ENCODE measurements around the gene SF3B5. TPM values are rescaled to one million over a fixed set of nuclear protein-coding genes. Genes with fewer than 3 reads are reported as not detected.
"Not testable (repeated sequence)": the region's sequence is repeated elsewhere in the genome, so short reads cannot be mapped to it uniquely, and the experiment has no call there.

SF3B5 gene
- 100 to 1,000 TPM; 162 to 171 TPM for total RNA-seq

GRCh38 chr6:144095134-144096002, at the start of gene SF3B5:
Gene SF3B5, minus strand, starts transcription at chr6:144095573. Its CDS starts 76 bp downstream, at chr6:144095497.
- peaks cover 25% of the 10 kb centered on the region for H3K4me1 Mint-ChIP-seq (ENCODE audit: low read depth)
- H3K9me3 Mint-ChIP-seq = no peaks in the 10 kb centered on the region
- H3K27ac Mint-ChIP-seq = peak within 1 kb of the TSS; percentile 96
- no peaks in the 10 kb centered on the region for H3K27me3 Mint-ChIP-seq
- peak; percentile 99 for DNase-seq
- ChIA-PET CTCF (interaction anchor here (0.6 to 3.9 kb wide), 3 partner anchors 30 to 441 kb away, joined by 3 to 23 read pairs (median 3); no protein-coding TSS in a partner anchor), POLR2A (interaction anchor here (0.6 to 1.9 kb wide), 9 partner anchors 10 to 304 kb away, joined by 3 to 14 read pairs (median 3); partner anchors contain the start of gene LTV1)
- peaks cover 6% of the 10 kb centered on the region for H3K36me3 Mint-ChIP-seq
- intact Hi-C loops (cut with micrococcal nuclease) = loop anchor here (1.0 to 5.0 kb wide), 11 partner anchors 31 to 584 kb away; partner anchors contain the start of genes FUCA2 and LTV1
- peak within 1 kb of the TSS; percentile 93 for H3K4me3 Mint-ChIP-seq

GRCh38 chr6:144144996-144145395, 49.6 kb upstream of the SF3B5 start:
- no peak overlapping the region for H3K27ac Mint-ChIP-seq
- DNase-seq = no peak
- H3K4me1 Mint-ChIP-seq (ENCODE audit: low read depth) = peaks cover 4% of the 10 kb centered on the region
- H3K36me3 Mint-ChIP-seq = no peaks in the 10 kb centered on the region
- no peak overlapping the region for H3K4me3 Mint-ChIP-seq
- CTCF ChIA-PET = interaction anchor here (0.7 kb wide), 1 partner anchor 336 kb away, joined by 3 read pairs; no protein-coding TSS in a partner anchor
- intact Hi-C loops (cut with micrococcal nuclease) = no loop called here
- H3K27me3 Mint-ChIP-seq = no peaks in the 10 kb centered on the region
- H3K9me3 Mint-ChIP-seq = no peaks in the 10 kb centered on the region
- POLR2A ChIA-PET = no interaction called here

GRCh38 chr6:144143878-144144277, 48.5 kb upstream of the SF3B5 start:
- no peaks in the 10 kb centered on the region for H3K27me3 Mint-ChIP-seq
- H3K4me3 Mint-ChIP-seq = no peak overlapping the region
- no peaks in the 10 kb centered on the region for H3K36me3 Mint-ChIP-seq
- no peaks in the 10 kb centered on the region for H3K9me3 Mint-ChIP-seq
- intact Hi-C loops (cut with micrococcal nuclease) = no loop called here
- no peaks in the 10 kb centered on the region for H3K4me1 Mint-ChIP-seq (ENCODE audit: low read depth)
- DNase-seq = no peak
- ChIA-PET CTCF (no interaction called here), POLR2A (no interaction called here)
- H3K27ac Mint-ChIP-seq = no peak overlapping the region

GRCh38 chr6:144143106-144143505, 47.7 kb upstream of the SF3B5 start:
- no peaks in the 10 kb centered on the region for H3K27me3 Mint-ChIP-seq
- no peaks in the 10 kb centered on the region for H3K36me3 Mint-ChIP-seq
- H3K4me1 Mint-ChIP-seq (ENCODE audit: low read depth) = no peaks in the 10 kb centered on the region
- no peak overlapping the region for H3K4me3 Mint-ChIP-seq
- intact Hi-C loops (cut with micrococcal nuclease) = no loop called here
- no peak for DNase-seq
- no peak overlapping the region for H3K27ac Mint-ChIP-seq
- no peaks in the 10 kb centered on the region for H3K9me3 Mint-ChIP-seq
- CTCF ChIA-PET = no interaction called here
- POLR2A ChIA-PET = no interaction called here

GRCh38 chr6:144141470-144141869, 46.1 kb upstream of the SF3B5 start:
- Mint-ChIP-seq H3K9me3 (no peaks in the 10 kb centered on the region), H3K27me3 (peaks cover under 1% of the 10 kb centered on the region), H3K4me3 (no peak overlapping the region), H3K36me3 (no peaks in the 10 kb centered on the region), H3K27ac (no peak overlapping the region), H3K4me1 (ENCODE audit: low read depth) (no peaks in the 10 kb centered on the region)
- ChIA-PET POLR2A (no interaction called here), CTCF (no interaction called here)
- intact Hi-C loops (cut with micrococcal nuclease) = no loop called here
- DNase-seq = no peak

- H3K27ac Mint-ChIP-seq = no peak overlapping the region
- peaks cover 3% of the 10 kb centered on the region for H3K27me3 Mint-ChIP-seq
- CTCF ChIA-PET = no interaction called here
- no peaks in the 10 kb centered on the region for H3K36me3 Mint-ChIP-seq
- DNase-seq = no peak
- intact Hi-C loops (cut with micrococcal nuclease) = no loop called here
- no peaks in the 10 kb centered on the region for H3K4me1 Mint-ChIP-seq (ENCODE audit: low read depth)
- POLR2A ChIA-PET = no interaction called here
- H3K9me3 Mint-ChIP-seq = no peaks in the 10 kb centered on the region
- no peak overlapping the region for H3K4me3 Mint-ChIP-seq
Measured at GRCh38 chr6:144140867-144141266, 45.5 kb upstream of the SF3B5 start.

GRCh38 chr6:144139817-144140216, 44.4 kb upstream of the SF3B5 start:
- no peak overlapping the region for H3K27ac Mint-ChIP-seq
- H3K36me3 Mint-ChIP-seq = no peaks in the 10 kb centered on the region
- intact Hi-C loops (cut with micrococcal nuclease) = loop anchor here (10.0 kb wide), 1 partner anchor 515 kb away; no protein-coding TSS in a partner anchor
- POLR2A ChIA-PET = no interaction called here
- no peaks in the 10 kb centered on the region for H3K9me3 Mint-ChIP-seq
- no peak overlapping the region for H3K4me3 Mint-ChIP-seq
- H3K27me3 Mint-ChIP-seq = peaks cover 3% of the 10 kb centered on the region
- no peak for DNase-seq
- no peaks in the 10 kb centered on the region for H3K4me1 Mint-ChIP-seq (ENCODE audit: low read depth)
- CTCF ChIA-PET = interaction anchor here (0.6 kb wide), 1 partner anchor 16 kb away, joined by 3 read pairs; no protein-coding TSS in a partner anchor

GRCh38 chr6:144138542-144138941, 43.2 kb upstream of the SF3B5 start:
- POLR2A ChIA-PET = no interaction called here
- no peak for DNase-seq
- H3K4me3 Mint-ChIP-seq = no peak overlapping the region
- H3K27ac Mint-ChIP-seq = no peak overlapping the region
- H3K9me3 Mint-ChIP-seq = no peaks in the 10 kb centered on the region
- intact Hi-C loops (cut with micrococcal nuclease) = loop anchor here (10.0 kb wide), 1 partner anchor 516 kb away; no protein-coding TSS in a partner anchor
- H3K36me3 Mint-ChIP-seq = no peaks in the 10 kb centered on the region
- H3K27me3 Mint-ChIP-seq = peaks cover 3% of the 10 kb centered on the region
- H3K4me1 Mint-ChIP-seq (ENCODE audit: low read depth) = peaks cover 2% of the 10 kb centered on the region
- CTCF ChIA-PET = interaction anchor here (0.8 kb wide), 1 partner anchor 34 kb away, joined by 5 read pairs; no protein-coding TSS in a partner anchor

GRCh38 chr6:144134737-144135136, 39.4 kb upstream of the SF3B5 start:
- peaks cover 24% of the 10 kb centered on the region for H3K4me1 Mint-ChIP-seq (ENCODE audit: low read depth)
- H3K36me3 Mint-ChIP-seq = no peaks in the 10 kb centered on the region
- ChIA-PET POLR2A (interaction anchor here (1.8 kb wide), 1 partner anchor 16 kb away, joined by 4 read pairs; the partner anchor contains the start of gene STX11), CTCF (no interaction called here)
- DNase-seq = no peak
- intact Hi-C loops (cut with micrococcal nuclease) = loop anchor here (10.0 kb wide), 1 partner anchor 520 kb away; no protein-coding TSS in a partner anchor
- H3K27ac Mint-ChIP-seq = no peak overlapping the region
- H3K9me3 Mint-ChIP-seq = no peaks in the 10 kb centered on the region
- H3K4me3 Mint-ChIP-seq = no peak overlapping the region
- H3K27me3 Mint-ChIP-seq = peaks cover 3% of the 10 kb centered on the region

- POLR2A ChIA-PET = interaction anchor here (1.8 kb wide), 1 partner anchor 16 kb away, joined by 4 read pairs; the partner anchor contains the start of gene STX11
- intact Hi-C loops (cut with micrococcal nuclease) = loop anchor here (10.0 kb wide), 1 partner anchor 521 kb away; no protein-coding TSS in a partner anchor
- no peaks in the 10 kb centered on the region for H3K36me3 Mint-ChIP-seq
Measured at GRCh38 chr6:144134176-144134575, 38.8 kb upstream of the SF3B5 start.

GRCh38 chr6:144133225-144133821, 38.0 kb upstream of the SF3B5 start:
- Mint-ChIP-seq H3K9me3 (no peaks in the 10 kb centered on the region), H3K36me3 (no peaks in the 10 kb centered on the region), H3K27ac (no peak overlapping the region), H3K4me1 (ENCODE audit: low read depth) (peaks cover 31% of the 10 kb centered on the region), H3K4me3 (no peak overlapping the region), H3K27me3 (peaks cover 3% of the 10 kb centered on the region)
- CTCF ChIA-PET = no interaction called here
- DNase-seq = no peak
- POLR2A ChIA-PET = interaction anchor here (1.8 kb wide), 1 partner anchor 17 kb away, joined by 4 read pairs; the partner anchor contains the start of gene STX11
- intact Hi-C loops (cut with micrococcal nuclease) = loop anchor here (10.0 kb wide), 1 partner anchor 521 kb away; no protein-coding TSS in a partner anchor

More at GRCh38 chr6:144134176-144134575, 38.8 kb upstream of the SF3B5 start:
- Mint-ChIP-seq H3K4me1 (ENCODE audit: low read depth) (peaks cover 29% of the 10 kb centered on the region), H3K27ac (no peak overlapping the region), H3K27me3 (peaks cover 3% of the 10 kb centered on the region), H3K4me3 (no peak overlapping the region), H3K9me3 (no peaks in the 10 kb centered on the region)
- CTCF ChIA-PET = no interaction called here
- no peak for DNase-seq

- not testable (repeated sequence) for DNase-seq, H3K9me3 Mint-ChIP-seq, H3K27me3 Mint-ChIP-seq, H3K27ac Mint-ChIP-seq, H3K4me3 Mint-ChIP-seq, H3K36me3 Mint-ChIP-seq
- intact Hi-C loops (cut with micrococcal nuclease) = loop anchor here (10.0 kb wide), 1 partner anchor 523 kb away; no protein-coding TSS in a partner anchor
- ChIA-PET CTCF (interaction anchor here (1.1 kb wide), 1 partner anchor 19 kb away, joined by 3 read pairs; no protein-coding TSS in a partner anchor), POLR2A (interaction anchor here (1.5 kb wide), 1 partner anchor 116 kb away, joined by 5 read pairs; no protein-coding TSS in a partner anchor)
- peaks cover 31% of the 10 kb centered on the region for H3K4me1 Mint-ChIP-seq (ENCODE audit: low read depth)
Measured at GRCh38 chr6:144132167-144132690, 36.9 kb upstream of the SF3B5 start.

All from activated CD4-positive, alpha-beta memory T cell treated with anti-CD3 and anti-CD28 coated beads for 36 hours (primary cell).